GM12878 (cell line): ENCODE measurements around the gene IFRD2. TPM values are rescaled to one million over a fixed set of nuclear protein-coding genes. Genes with fewer than 3 reads are reported as not detected.

ENCODE experiments used
- CEBPB ChIP-seq, 2 experiments: fragments of 150-350 bp in 1 of 2; IDR thresholded peaks; 2 replicates each; pipeline ENCODE4 v1.6.1; 2012 to 2014; ENCODE audit warnings: low read depth in 2 of 2, low read length in 2 of 2, borderline replicate concordance in 1 of 2, inconsistent platforms in 1 of 2
- CTCF ChIP-seq, 3 experiments: IDR thresholded peaks in 2 of 3; conservative IDR thresholded peaks in 1 of 3; 2 replicates each; pipeline ENCODE4 v1.5.1; 2011; ENCODE audit warnings: low read depth in 3 of 3, low read length in 3 of 3, mild to moderate bottlenecking in 3 of 3, control low read depth in 2 of 3, moderate library complexity in 2 of 3, inconsistent platforms in 1 of 3, mixed read lengths in 1 of 3; ENCODE audit not compliant: control insufficient read depth in 2 of 3, insufficient read depth in 1 of 3; ENCODE audit errors: extremely low read depth in 1 of 3
- DPF2 ChIP-seq: fragments of 450-650 bp; IDR thresholded peaks from 2 replicates; pipeline ENCODE4 v1.6.1; 2017; ENCODE audit warnings: mild to moderate bottlenecking
- EGR1 ChIP-seq, 2 experiments: IDR thresholded peaks; 1 replicate in 1 of 2; 2 replicates in 1 of 2; pipeline ENCODE4 v1.6.1; 2011 to 2012; ENCODE audit warnings: low read depth in 2 of 2, low read length in 2 of 2, borderline replicate concordance in 1 of 2, mild to moderate bottlenecking in 1 of 2, moderate library complexity in 1 of 2
- ETV6 ChIP-seq, 2 experiments: fragments of 450-650 bp in 1 of 2; IDR thresholded peaks in 1 of 2; conservative IDR thresholded peaks in 1 of 2; 2 replicates each; pipeline ENCODE4 v1.6.1; 2014; ENCODE audit warnings: antibody characterized with exemption in 1 of 2, borderline replicate concordance in 1 of 2, low read depth in 1 of 2, mild to moderate bottlenecking in 1 of 2, moderate library complexity in 1 of 2
- EZH2 ChIP-seq: IDR thresholded peaks from 2 replicates; pipeline ENCODE4 v1.6.1; 2012; ENCODE audit warnings: low read depth, mild to moderate bottlenecking, control low read depth, inconsistent platforms, low read length, borderline replicate concordance; ENCODE audit not compliant: control insufficient read depth
- HCFC1 ChIP-seq: fragments of 150-350 bp; IDR thresholded peaks from 2 replicates; pipeline ENCODE4 v1.6.1; 2014; ENCODE audit warnings: low read length
- HDAC6 ChIP-seq: fragments of 200-600 bp; sonication (generic); IDR thresholded peaks from one replicate; pipeline ENCODE4 v1.8.0; 2017; ENCODE audit warnings: antibody characterized with exemption; ENCODE audit not compliant: unreplicated experiment
- PKNOX1 ChIP-seq: fragments of 450-650 bp; IDR thresholded peaks from 2 replicates; pipeline ENCODE4 v1.6.1; 2016; ENCODE audit warnings: mild to moderate bottlenecking
- RAD51 ChIP-seq: fragments of 450-650 bp; IDR thresholded peaks from 2 replicates; pipeline ENCODE4 v1.6.1; 2016; ENCODE audit warnings: moderate library complexity, mild to moderate bottlenecking, inconsistent platforms
- SMC3 ChIP-seq: IDR thresholded peaks from 2 replicates; pipeline ENCODE4 v1.6.1; 2011; ENCODE audit warnings: low read length, improper control_type of control experiment, borderline replicate concordance
- polyA plus RNA-seq, 11 experiments: library from polyadenylated mRNA; depleted of rRNA in 4 of 11; unstranded in 6 of 11; stranded (reverse) in 5 of 11; fragments of >200 nt; fragmentation: Nextera tagmentation in 4 of 11; fragmentation: Illumina TruSeq in 1 of 11; extraction: Ambion mirVana in 4 of 11; extraction: Trizol in 1 of 11; gene quantifications; 1 replicate in 1 of 11; 2 replicates in 10 of 11; pipeline versions ENCODE4 v1.2.1 to v1.2.3, GENCODE V29; 2011 to 2016; ENCODE audit warnings: inconsistent platforms in 2 of 11, missing spikeins in 2 of 11, low read depth in 1 of 11
- total RNA-seq, 4 experiments: library from RNA; depleted of rRNA in 3 of 4; stranded (reverse); fragments of >200 nt in 3 of 4; fragmentation: Illumina TruSeq in 1 of 4; extraction: Trizol in 1 of 4; gene quantifications; 2 replicates each; pipeline versions ENCODE4 v1.2.1 to v1.2.3, GENCODE V29; 2013 to 2021
- TF ChIP-seq, protein P1 (sequence below): IDR thresholded peaks from 2 replicates; pipeline ENCODE4 v1.6.1; 2011; ENCODE audit warnings: borderline replicate concordance, low read depth, mild to moderate bottlenecking, moderate library complexity, mixed read lengths, low read length; ENCODE audit not compliant: insufficient read depth; ENCODE audit errors: extremely low read length
- TF ChIP-seq, protein P2 (sequence below): IDR thresholded peaks from 2 replicates; pipeline ENCODE4 v1.6.1; 2012; ENCODE audit warnings: improper control_type of control experiment, low read depth, low read length; ENCODE audit not compliant: insufficient replicate concordance
- TF ChIP-seq, protein P3 (sequence below): fragments of 450-650 bp; IDR thresholded peaks from 2 replicates; pipeline ENCODE4 v1.6.1; 2017; ENCODE audit warnings: mild to moderate bottlenecking, low read depth, inconsistent platforms; ENCODE audit not compliant: poor library complexity, severe bottlenecking

IFRD2 gene
- total and polyA plus RNA-seq, 10 of the 15 experiments (the other 5 are each of a cell fraction or from before 2014, with no cell fraction given) = 19.1 to 153 (median 80.3) TPM

DNA sequence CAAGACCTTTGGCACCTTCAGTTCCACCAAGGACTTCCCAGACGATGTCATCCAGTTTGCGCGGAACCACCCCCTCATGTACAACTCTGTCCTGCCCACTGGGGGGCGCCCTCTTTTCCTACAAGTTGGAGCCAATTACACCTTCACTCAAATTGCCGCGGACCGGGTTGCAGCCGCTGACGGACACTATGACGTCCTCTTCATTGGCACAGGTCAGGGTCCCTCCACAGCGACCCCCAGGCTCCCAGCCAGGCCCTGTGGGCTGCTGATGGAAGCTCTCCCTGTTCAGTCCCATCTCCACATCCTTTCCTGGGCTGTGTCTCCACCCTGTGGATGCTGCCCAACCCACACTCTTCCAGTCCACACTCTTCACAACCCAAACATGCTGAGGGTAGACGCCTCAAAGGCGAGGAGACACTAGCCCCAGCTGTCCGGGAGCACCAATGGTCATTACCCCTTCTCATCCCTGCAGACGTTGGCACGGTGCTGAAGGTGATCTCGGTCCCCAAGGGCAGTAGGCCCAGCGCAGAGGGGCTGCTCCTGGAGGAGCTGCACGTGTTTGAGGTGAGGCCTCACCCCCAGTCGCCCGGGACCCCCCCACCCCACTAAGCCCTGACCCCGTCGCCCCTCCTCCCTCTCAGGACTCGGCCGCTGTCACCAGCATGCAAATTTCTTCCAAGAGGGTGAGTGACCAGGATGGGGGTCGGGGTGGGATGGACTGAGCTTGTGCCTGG, 17.7 kb downstream of the IFRD2 start (continued):
- TF ChIP-seq EGR1 (IDR thresholded peaks at IDR 0.05; ENCODE audit: borderline replicate concordance in 1 of 2, low read depth in 2 of 2, low read length in 2 of 2) = peak in 1 of 2 experiments; percentile 78; a peak in 2 of 3 replicates
- no peak for TF ChIP-seq CEBPB (IDR thresholded peaks at IDR 0.05; ENCODE audit: borderline replicate concordance in 1 of 2, low read depth in 2 of 2, low read length in 2 of 2)
- TF ChIP-seq, protein P1, sequence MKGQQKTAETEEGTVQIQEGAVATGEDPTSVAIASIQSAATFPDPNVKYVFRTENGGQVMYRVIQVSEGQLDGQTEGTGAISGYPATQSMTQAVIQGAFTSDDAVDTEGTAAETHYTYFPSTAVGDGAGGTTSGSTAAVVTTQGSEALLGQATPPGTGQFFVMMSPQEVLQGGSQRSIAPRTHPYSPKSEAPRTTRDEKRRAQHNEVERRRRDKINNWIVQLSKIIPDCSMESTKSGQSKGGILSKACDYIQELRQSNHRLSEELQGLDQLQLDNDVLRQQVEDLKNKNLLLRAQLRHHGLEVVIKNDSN = no peak
- TF ChIP-seq, protein P2, sequence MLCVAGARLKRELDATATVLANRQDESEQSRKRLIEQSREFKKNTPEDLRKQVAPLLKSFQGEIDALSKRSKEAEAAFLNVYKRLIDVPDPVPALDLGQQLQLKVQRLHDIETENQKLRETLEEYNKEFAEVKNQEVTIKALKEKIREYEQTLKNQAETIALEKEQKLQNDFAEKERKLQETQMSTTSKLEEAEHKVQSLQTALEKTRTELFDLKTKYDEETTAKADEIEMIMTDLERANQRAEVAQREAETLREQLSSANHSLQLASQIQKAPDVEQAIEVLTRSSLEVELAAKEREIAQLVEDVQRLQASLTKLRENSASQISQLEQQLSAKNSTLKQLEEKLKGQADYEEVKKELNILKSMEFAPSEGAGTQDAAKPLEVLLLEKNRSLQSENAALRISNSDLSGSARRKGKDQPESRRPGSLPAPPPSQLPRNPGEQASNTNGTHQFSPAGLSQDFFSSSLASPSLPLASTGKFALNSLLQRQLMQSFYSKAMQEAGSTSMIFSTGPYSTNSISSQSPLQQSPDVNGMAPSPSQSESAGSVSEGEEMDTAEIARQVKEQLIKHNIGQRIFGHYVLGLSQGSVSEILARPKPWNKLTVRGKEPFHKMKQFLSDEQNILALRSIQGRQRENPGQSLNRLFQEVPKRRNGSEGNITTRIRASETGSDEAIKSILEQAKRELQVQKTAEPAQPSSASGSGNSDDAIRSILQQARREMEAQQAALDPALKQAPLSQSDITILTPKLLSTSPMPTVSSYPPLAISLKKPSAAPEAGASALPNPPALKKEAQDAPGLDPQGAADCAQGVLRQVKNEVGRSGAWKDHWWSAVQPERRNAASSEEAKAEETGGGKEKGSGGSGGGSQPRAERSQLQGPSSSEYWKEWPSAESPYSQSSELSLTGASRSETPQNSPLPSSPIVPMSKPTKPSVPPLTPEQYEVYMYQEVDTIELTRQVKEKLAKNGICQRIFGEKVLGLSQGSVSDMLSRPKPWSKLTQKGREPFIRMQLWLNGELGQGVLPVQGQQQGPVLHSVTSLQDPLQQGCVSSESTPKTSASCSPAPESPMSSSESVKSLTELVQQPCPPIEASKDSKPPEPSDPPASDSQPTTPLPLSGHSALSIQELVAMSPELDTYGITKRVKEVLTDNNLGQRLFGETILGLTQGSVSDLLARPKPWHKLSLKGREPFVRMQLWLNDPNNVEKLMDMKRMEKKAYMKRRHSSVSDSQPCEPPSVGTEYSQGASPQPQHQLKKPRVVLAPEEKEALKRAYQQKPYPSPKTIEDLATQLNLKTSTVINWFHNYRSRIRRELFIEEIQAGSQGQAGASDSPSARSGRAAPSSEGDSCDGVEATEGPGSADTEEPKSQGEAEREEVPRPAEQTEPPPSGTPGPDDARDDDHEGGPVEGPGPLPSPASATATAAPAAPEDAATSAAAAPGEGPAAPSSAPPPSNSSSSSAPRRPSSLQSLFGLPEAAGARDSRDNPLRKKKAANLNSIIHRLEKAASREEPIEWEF = no peak
- no peak for TF ChIP-seq EZH2
- no peak for TF ChIP-seq ETV6 (conservative IDR thresholded peaks at IDR 0.05 in 1 of 2, IDR thresholded peaks at IDR 0.05 in 1 of 2; ENCODE audit: borderline replicate concordance in 1 of 2, low read depth in 1 of 2)
- no peak for TF ChIP-seq HCFC1
- TF ChIP-seq RAD51 = no peak
- TF ChIP-seq CTCF (IDR thresholded peaks at IDR 0.05 in 2 of 3, conservative IDR thresholded peaks at IDR 0.05 in 1 of 3; ENCODE audit: control insufficient read depth in 2 of 3, extremely low read depth in 1 of 3, insufficient read depth in 1 of 3, low read depth in 3 of 3, low read length in 3 of 3) = peak; percentile 70 to 80 (median 77)
- TF ChIP-seq HDAC6 = no peak
- no peak for TF ChIP-seq DPF2
- TF ChIP-seq SMC3 = peak; percentile 42; the same call in 1 of the 2 replicates
- TF ChIP-seq, protein P3, sequence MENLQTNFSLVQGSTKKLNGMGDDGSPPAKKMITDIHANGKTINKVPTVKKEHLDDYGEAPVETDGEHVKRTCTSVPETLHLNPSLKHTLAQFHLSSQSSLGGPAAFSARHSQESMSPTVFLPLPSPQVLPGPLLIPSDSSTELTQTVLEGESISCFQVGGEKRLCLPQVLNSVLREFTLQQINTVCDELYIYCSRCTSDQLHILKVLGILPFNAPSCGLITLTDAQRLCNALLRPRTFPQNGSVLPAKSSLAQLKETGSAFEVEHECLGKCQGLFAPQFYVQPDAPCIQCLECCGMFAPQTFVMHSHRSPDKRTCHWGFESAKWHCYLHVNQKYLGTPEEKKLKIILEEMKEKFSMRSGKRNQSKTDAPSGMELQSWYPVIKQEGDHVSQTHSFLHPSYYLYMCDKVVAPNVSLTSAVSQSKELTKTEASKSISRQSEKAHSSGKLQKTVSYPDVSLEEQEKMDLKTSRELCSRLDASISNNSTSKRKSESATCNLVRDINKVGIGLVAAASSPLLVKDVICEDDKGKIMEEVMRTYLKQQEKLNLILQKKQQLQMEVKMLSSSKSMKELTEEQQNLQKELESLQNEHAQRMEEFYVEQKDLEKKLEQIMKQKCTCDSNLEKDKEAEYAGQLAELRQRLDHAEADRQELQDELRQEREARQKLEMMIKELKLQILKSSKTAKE = no peak
- TF ChIP-seq PKNOX1 = peak; percentile 34
